Uterus (tissue), 4 donors: ENCODE measurements around the gene MCRIP1. TPM values are rescaled to one million over a fixed set of nuclear protein-coding genes. Genes with fewer than 3 reads are reported as not detected.
A peak's percentile ranks its signal among the peaks of the same experiment; 100 is the strongest.

Experiments
- DNase-seq, 2 donors: peaks; one replicate each; pipeline ENCODE4 v3.0.0-alpha.2; 2019 to 2020
- H3K27ac ChIP-seq, 2 donors: fragments of 200-600 bp; sonication (generic); 1 replicate in 1 of 2; 2 replicates in 1 of 2; pipeline ENCODE4 v1.5.1; 2016 to 2018
- H3K27me3 ChIP-seq, 2 donors: fragments of 200-600 bp; sonication (generic); one replicate each; pipeline ENCODE4 v1.5.1; 2018 to 2019; ENCODE audit warnings: control low read depth in 1 of 2
- H3K36me3 ChIP-seq, 2 donors: fragments of 200-600 bp; sonication (generic); one replicate each; pipeline ENCODE4 v1.5.1; 2019; ENCODE audit warnings: control low read depth in 1 of 2
- H3K4me1 ChIP-seq, 2 donors: fragments of 200-600 bp; sonication (generic); one replicate each; pipeline ENCODE4 v1.5.1; 2018 to 2019; ENCODE audit warnings: control low read depth in 1 of 2
- H3K4me3 ChIP-seq, 2 donors: fragments of 200-600 bp; sonication (generic); 1 replicate in 1 of 2; 2 replicates in 1 of 2; pipeline ENCODE4 v1.5.1; 2018 to 2019; ENCODE audit warnings: mild to moderate bottlenecking in 1 of 2
- H3K9me3 ChIP-seq, 2 donors: fragments of 200-600 bp; sonication (generic); one replicate each; pipeline ENCODE4 v1.5.1; 2019; ENCODE audit warnings: control low read depth in 1 of 2
- POLR2A ChIP-seq, 2 donors: fragments of 450-650 bp; IDR thresholded peaks; one replicate each; pipeline ENCODE4 v1.6.1; 2016; ENCODE audit warnings: antibody characterized with exemption in 2 of 2, mild to moderate bottlenecking in 1 of 2, moderate library complexity in 1 of 2
- intact Hi-C: fragments of 100-400 bp; cut with DNase I; formaldehyde crosslinking; loops from one replicate; pipeline ENCODE4 v1.15.1; 2023; ENCODE audit warnings: low total_unique reads
- total RNA-seq, 4 donors: library from RNA; depleted of rRNA in 3 of 4; stranded (reverse); fragments of >200 nt in 3 of 4; gene quantifications; one replicate each; pipeline versions ENCODE4 v1.1.0 to v1.2.4, GENCODE V29; 2014 to 2023
- TF ChIP-seq, protein P1 (sequence below), 4 experiments: fragments of 200-600 bp in 2 of 4; fragments of 450-650 bp in 2 of 4; sonication (generic) in 2 of 4; IDR thresholded peaks; one replicate each; pipeline ENCODE4 v1.5.1; 2016 to 2019; ENCODE audit warnings: antibody characterized with exemption in 4 of 4, mild to moderate bottlenecking in 2 of 4, moderate library complexity in 1 of 4
- donor health status: DM: yes; HTN: yes; CAD: no.

The MCRIP1 gene
- total RNA-seq, result 10 to 100 TPM; 30.5 to 92.6 (median 61.3) TPM

- Histone ChIP-seq H3K4me1 (peaks cover 0 to 4% of the 10 kb centered on the region in 2 donors), H3K27me3 (no peaks in the 10 kb centered on the region), H3K36me3 (no peaks in the 10 kb centered on the region), H3K9me3 (no peaks in the 10 kb centered on the region), H3K4me3 (peak within 1 kb of the TSS; percentile 81 to 87), H3K27ac (peak within 1 kb of the TSS; percentile 80 to 83)
- TF ChIP-seq POLR2A (IDR thresholded peaks at IDR 0.05), result peak; percentile 70 to 93
- TF ChIP-seq, protein P1, sequence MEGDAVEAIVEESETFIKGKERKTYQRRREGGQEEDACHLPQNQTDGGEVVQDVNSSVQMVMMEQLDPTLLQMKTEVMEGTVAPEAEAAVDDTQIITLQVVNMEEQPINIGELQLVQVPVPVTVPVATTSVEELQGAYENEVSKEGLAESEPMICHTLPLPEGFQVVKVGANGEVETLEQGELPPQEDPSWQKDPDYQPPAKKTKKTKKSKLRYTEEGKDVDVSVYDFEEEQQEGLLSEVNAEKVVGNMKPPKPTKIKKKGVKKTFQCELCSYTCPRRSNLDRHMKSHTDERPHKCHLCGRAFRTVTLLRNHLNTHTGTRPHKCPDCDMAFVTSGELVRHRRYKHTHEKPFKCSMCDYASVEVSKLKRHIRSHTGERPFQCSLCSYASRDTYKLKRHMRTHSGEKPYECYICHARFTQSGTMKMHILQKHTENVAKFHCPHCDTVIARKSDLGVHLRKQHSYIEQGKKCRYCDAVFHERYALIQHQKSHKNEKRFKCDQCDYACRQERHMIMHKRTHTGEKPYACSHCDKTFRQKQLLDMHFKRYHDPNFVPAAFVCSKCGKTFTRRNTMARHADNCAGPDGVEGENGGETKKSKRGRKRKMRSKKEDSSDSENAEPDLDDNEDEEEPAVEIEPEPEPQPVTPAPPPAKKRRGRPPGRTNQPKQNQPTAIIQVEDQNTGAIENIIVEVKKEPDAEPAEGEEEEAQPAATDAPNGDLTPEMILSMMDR (IDR thresholded peaks at IDR 0.05), result peak in 1 of 4 experiments; percentile 5
- peak; percentile 93 to 96 for DNase-seq
- intact Hi-C loops, result no loop called here
Observed at GRCh38 chr17:81833160-81833920, at the start of gene MCRIP1. MCRIP1 (minus strand) TSS chr17:81833291; CDS start chr17:81824506, 8,785 bp downstream.

DNA sequence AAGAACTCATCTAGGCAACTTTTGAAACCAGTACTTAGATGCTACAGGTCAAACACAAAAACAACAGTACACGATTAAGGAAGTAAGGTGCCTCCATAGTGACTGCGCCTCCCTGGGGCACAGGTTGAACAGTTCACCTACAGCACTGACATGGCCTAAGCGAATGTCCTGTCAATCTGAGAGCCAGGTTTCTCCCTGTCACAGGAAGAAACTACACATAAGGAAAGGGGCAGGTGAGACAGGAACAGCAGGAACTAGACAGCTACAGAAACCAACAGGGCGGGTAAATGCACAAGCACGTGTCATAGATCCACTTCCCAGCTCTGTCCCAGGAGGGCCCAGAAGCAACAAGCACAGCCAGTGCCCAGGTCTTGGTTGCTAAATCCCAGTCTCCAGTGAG lies 46.0 kb upstream of the MCRIP1 start:
- no peaks in the 10 kb centered on the region for H3K4me1 ChIP-seq
- no peak for DNase-seq
- no peaks in the 10 kb centered on the region for H3K27me3 ChIP-seq
- no peak for TF ChIP-seq POLR2A (IDR thresholded peaks at IDR 0.05)
- TF ChIP-seq, protein P1 (IDR thresholded peaks at IDR 0.05), result no peak
- intact Hi-C loops, result no loop called here
- H3K36me3 ChIP-seq, result no peaks in the 10 kb centered on the region
- H3K4me3 ChIP-seq, result no peak overlapping the region
- H3K27ac ChIP-seq, result no peak overlapping the region
- H3K9me3 ChIP-seq, result no peaks in the 10 kb centered on the region

- Histone ChIP-seq H3K27me3 (no peaks in the 10 kb centered on the region), H3K9me3 (no peaks in the 10 kb centered on the region), H3K4me1 (no peaks in the 10 kb centered on the region), H3K27ac (no peak overlapping the region), H3K4me3 (no peak overlapping the region), H3K36me3 (no peaks in the 10 kb centered on the region)
- intact Hi-C loops, result no loop called here
- no peak for DNase-seq
- no peak for TF ChIP-seq POLR2A (IDR thresholded peaks at IDR 0.05)
- TF ChIP-seq, protein P1 (IDR thresholded peaks at IDR 0.05), result no peak
Observed at GRCh38 chr17:81878294-81878693, 45.2 kb upstream of the MCRIP1 start.

GRCh38 chr17:81877569-81877968 lies 44.5 kb upstream of the MCRIP1 start:
- Histone ChIP-seq H3K27ac (no peak overlapping the region), H3K9me3 (no peaks in the 10 kb centered on the region), H3K4me3 (no peak overlapping the region), H3K36me3 (no peaks in the 10 kb centered on the region), H3K4me1 (no peaks in the 10 kb centered on the region), H3K27me3 (no peaks in the 10 kb centered on the region)
- DNase-seq, result no peak
- intact Hi-C loops, result no loop called here
- TF ChIP-seq POLR2A (IDR thresholded peaks at IDR 0.05), result no peak
- TF ChIP-seq, protein P1 (IDR thresholded peaks at IDR 0.05), result no peak

DNA sequence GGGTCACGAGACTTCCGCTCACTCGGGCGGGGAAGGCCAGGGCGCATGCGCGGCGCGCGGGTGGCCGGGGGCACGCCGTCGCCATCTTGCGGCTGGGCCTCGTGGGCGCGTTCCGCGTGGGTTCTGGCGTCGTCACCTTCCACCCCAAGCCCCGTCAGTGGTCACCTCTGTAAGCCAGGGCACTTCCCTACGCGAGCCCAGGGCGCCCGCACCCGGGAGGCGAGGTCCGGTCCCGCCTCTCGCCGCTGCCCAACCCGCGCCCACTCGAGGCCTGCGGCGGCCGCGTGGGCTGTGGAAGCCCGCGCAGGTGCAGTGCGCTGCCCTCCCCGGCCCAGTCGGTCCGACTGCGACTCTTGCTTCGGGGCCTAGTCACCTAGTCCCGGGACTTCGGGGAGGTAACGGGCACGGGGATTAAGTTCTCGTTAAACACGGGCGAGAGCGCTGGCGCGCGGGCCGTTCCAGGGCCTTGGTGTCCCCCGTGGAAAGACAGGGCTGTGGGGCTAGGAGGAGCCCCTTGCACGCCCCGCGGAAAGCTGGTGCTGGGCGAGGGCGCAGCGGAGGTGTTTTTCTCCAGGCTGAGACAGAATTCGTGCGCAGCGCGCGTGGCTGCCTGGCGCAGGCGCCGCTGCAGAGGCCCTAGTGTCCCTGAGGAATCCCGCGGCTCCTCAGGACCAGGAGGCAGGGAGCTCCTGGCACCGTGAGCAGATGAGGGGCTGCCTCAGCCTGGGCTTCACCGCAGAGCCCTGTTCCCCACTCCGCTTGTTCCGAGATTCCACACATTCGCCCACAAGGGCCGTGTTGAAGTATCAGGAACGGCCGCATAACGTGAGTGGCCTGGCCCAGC lies 38.5 kb upstream of the MCRIP1 start:
- Histone ChIP-seq H3K4me3 (peak overlapping the region; percentile 74 to 88), H3K9me3 (no peaks in the 10 kb centered on the region), H3K4me1 (peaks cover 0 to 26% of the 10 kb centered on the region in 2 donors), H3K27me3 (no peaks in the 10 kb centered on the region), H3K36me3 (no peaks in the 10 kb centered on the region), H3K27ac (peak overlapping the region; percentile 96 to 97)
- TF ChIP-seq, protein P1 (IDR thresholded peaks at IDR 0.05), result peak in 3 of 4 experiments; percentile 39 to 66 (median 45)
- TF ChIP-seq POLR2A (IDR thresholded peaks at IDR 0.05), result peak; percentile 92 to 99
- peak; percentile 93 to 94 for DNase-seq
- intact Hi-C loops, result no loop called here
